Panc1 (cell line): Measurements from ENCODE around the gene C8A. TPM values are rescaled to one million over a fixed set of nuclear protein-coding genes. Genes with fewer than 3 reads are reported as not detected.

Experiments used
- ATAC-seq: fragments of 200-7000 bp; cut with Tn5 transposase; 2 replicates; pipeline ENCODE4 v1.9.1; 2020; ENCODE audit warnings: mild to moderate bottlenecking, moderate library complexity
- BruUV-seq: library from RNA; stranded (reverse); fragments of 400-500 nt; replicated peaks from 2 replicates; lab custom pipeline; 2021; lab: Mats Ljungman, UMichigan
- CTCF ChIA-PET: fragments of 300-600 bp; sonication (Branson Sonifier 250); formaldehyde crosslinking; loops from one replicate; lab custom pipeline; 2022; ENCODE audit warnings: antibody characterized with exemption; lab: Charles Lee
- POLR2A ChIA-PET: fragments of 300-600 bp; sonication (Branson Sonifier 250); formaldehyde crosslinking; loops from one replicate; lab custom pipeline; 2022; ENCODE audit warnings: antibody characterized with exemption; lab: Charles Lee
- DNase-seq: peaks from one replicate; pipeline ENCODE4 v3.0.0-alpha.2; 2010; ENCODE audit warnings: low read depth, low spot score
- H3K27ac ChIP-seq: 2 replicates; pipeline ENCODE4 v1.5.1; 2011; ENCODE audit warnings: mild to moderate bottlenecking, low read length, inconsistent platforms
- H3K27me3 ChIP-seq: fragments of 200-500 bp; sonication (Bioruptor generic); 2 replicates; pipeline ENCODE4 v1.6.0; 2014; ENCODE audit warnings: low read length, inconsistent platforms; ENCODE audit not compliant: control insufficient read depth, insufficient read depth
- H3K36me3 ChIP-seq: fragments of 200-500 bp; sonication (Bioruptor generic); 2 replicates; pipeline ENCODE4 v1.5.1; 2014; ENCODE audit warnings: inconsistent platforms, mild to moderate bottlenecking, low read length, moderate library complexity; ENCODE audit not compliant: control insufficient read depth, insufficient read depth
- H3K4me1 ChIP-seq: 2 replicates; pipeline ENCODE4 v1.5.1; 2011; ENCODE audit warnings: inconsistent platforms, mild to moderate bottlenecking, low read length, moderate library complexity; ENCODE audit not compliant: control insufficient read depth, insufficient read depth
- H3K4me3 ChIP-seq, 2 experiments: 2 replicates each; pipeline ENCODE4 v1.5.1; 2011 to 2012; ENCODE audit warnings: low read depth in 2 of 2, low read length in 2 of 2, mild to moderate bottlenecking in 2 of 2, inconsistent platforms in 1 of 2, moderate library complexity in 1 of 2
- H3K9me3 ChIP-seq: fragments of 200-500 bp; sonication (Bioruptor generic); 2 replicates; pipeline ENCODE4 v1.5.1; 2014; ENCODE audit warnings: low read depth, mild to moderate bottlenecking, inconsistent platforms, low read length, moderate library complexity; ENCODE audit not compliant: control insufficient read depth, insufficient read depth
- POLR2AphosphoS5 ChIP-seq: IDR thresholded peaks from 2 replicates; pipeline ENCODE4 v1.6.1; 2012; ENCODE audit warnings: mild to moderate bottlenecking, low read depth, low read length, moderate library complexity
- SIN3A ChIP-seq: IDR thresholded peaks from 2 replicates; pipeline ENCODE4 v1.6.1; 2012; ENCODE audit warnings: low read depth, mild to moderate bottlenecking, low read length, moderate library complexity, borderline replicate concordance; ENCODE audit not compliant: insufficient read depth
- TCF7L2 ChIP-seq: IDR thresholded peaks from 2 replicates; pipeline ENCODE4 v1.6.1; 2011; ENCODE audit warnings: mild to moderate bottlenecking, low read depth, low read length, inconsistent platforms
- in situ Hi-C: cut with HindIII; loops from 2 replicates; pipeline ENCODE4 v1.10.0; 2016; ENCODE audit warnings: low sequenced_read_pairs, low pct_unique_long_range_greater_than_20kb
- intact Hi-C: fragments of 100-400 bp; cut with micrococcal nuclease; formaldehyde crosslinking; loops from one replicate; pipeline ENCODE4 v1.10.0; 2022; ENCODE audit not compliant: unreplicated experiment
- total RNA-seq: library from RNA; stranded (reverse); gene quantifications from one replicate; pipeline ENCODE4 v1.2.1, GENCODE V29; 2021; ENCODE audit not compliant: unreplicated experiment
- TF ChIP-seq, protein P1 (sequence below): fragments of 450-650 bp; IDR thresholded peaks from 2 replicates; pipeline ENCODE4 v1.5.1; 2017; ENCODE audit warnings: mild to moderate bottlenecking
- TF ChIP-seq, protein P2 (sequence below), 2 experiments: IDR thresholded peaks; 2 replicates each; pipeline ENCODE4 v1.6.1; 2011 to 2012; ENCODE audit warnings: low read depth in 2 of 2, control low read depth in 1 of 2, low read length in 1 of 2, mild to moderate bottlenecking in 1 of 2, moderate library complexity in 1 of 2; ENCODE audit not compliant: insufficient read depth in 1 of 2

The C8A gene
- total RNA-seq, 1 experiment from 2014 or later = not detected

DNA sequence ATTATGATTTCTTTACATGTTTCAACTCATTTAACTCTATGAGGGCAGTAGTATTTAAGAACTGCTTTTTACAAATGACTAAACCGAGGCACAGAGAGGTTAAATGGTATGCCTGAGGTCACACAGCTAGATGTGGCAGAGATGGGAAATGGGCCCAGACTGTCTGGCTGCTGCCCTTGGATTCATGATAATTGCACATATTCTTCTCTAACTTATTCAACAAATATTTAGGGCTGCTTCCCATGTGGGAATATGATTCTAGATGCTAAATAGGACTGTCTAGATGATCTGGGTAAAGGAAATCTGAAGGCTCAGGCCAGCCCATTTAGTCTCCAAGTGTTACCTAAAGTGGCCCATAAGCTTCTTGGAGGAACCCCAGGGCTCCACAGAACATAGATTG is 26.2 kb downstream of the C8A start:
- TF ChIP-seq, protein P1, sequence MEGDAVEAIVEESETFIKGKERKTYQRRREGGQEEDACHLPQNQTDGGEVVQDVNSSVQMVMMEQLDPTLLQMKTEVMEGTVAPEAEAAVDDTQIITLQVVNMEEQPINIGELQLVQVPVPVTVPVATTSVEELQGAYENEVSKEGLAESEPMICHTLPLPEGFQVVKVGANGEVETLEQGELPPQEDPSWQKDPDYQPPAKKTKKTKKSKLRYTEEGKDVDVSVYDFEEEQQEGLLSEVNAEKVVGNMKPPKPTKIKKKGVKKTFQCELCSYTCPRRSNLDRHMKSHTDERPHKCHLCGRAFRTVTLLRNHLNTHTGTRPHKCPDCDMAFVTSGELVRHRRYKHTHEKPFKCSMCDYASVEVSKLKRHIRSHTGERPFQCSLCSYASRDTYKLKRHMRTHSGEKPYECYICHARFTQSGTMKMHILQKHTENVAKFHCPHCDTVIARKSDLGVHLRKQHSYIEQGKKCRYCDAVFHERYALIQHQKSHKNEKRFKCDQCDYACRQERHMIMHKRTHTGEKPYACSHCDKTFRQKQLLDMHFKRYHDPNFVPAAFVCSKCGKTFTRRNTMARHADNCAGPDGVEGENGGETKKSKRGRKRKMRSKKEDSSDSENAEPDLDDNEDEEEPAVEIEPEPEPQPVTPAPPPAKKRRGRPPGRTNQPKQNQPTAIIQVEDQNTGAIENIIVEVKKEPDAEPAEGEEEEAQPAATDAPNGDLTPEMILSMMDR = no peak
- TF ChIP-seq TCF7L2 = no peak
- CTCF ChIA-PET = no interaction called here
- in situ Hi-C loops (no loop called here), intact Hi-C loops (no loop called here)
- no peak for ATAC-seq
- Histone ChIP-seq H3K4me1 (no peaks in the 10 kb centered on the region), H3K36me3 (no peaks in the 10 kb centered on the region), H3K27me3 (0 out of 2 replicates have a peak, but pooled peaks cover 5% of the 10 kb centered on the region), H3K27ac (no peak overlapping the region), H3K9me3 (no peaks in the 10 kb centered on the region), H3K4me3 (no peak overlapping the region)
- no peak for DNase-seq
- POLR2A ChIA-PET = no interaction called here
- no TSS peak for BruUV-seq

DNA sequence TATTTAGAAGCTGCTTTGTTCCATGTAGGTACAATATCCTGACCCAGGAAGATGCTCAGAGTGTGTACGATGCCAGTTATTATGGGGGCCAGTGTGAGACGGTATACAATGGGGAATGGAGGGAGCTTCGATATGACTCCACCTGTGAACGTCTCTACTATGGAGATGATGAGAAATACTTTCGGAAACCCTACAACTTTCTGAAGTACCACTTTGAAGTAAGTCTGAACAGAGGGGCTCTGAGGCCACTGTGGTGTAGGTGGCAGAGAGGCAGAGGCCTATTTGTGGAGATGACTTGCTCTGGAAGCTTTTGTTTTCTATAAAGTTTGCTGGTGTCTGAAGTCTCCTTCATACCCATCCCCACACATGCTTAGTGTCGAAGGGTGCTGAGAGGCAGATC is 26.8 kb downstream of the C8A start:
- intact Hi-C loops (no loop called here), in situ Hi-C loops (no loop called here)
- no TSS peak for BruUV-seq
- no peak overlapping the region for H3K27ac ChIP-seq
- no peaks in the 10 kb centered on the region for H3K36me3 ChIP-seq
- DNase-seq (no peak), ATAC-seq (no peak)
- 0 out of 2 replicates have a peak, but pooled peaks cover 5% of the 10 kb centered on the region for H3K27me3 ChIP-seq
- ChIA-PET POLR2A (no interaction called here), CTCF (no interaction called here)
- no peak overlapping the region for H3K4me3 ChIP-seq
- H3K4me1 ChIP-seq = no peaks in the 10 kb centered on the region
- TF ChIP-seq POLR2AphosphoS5 (no peak), TCF7L2 (no peak), SIN3A (no peak)
- TF ChIP-seq, protein P2, sequence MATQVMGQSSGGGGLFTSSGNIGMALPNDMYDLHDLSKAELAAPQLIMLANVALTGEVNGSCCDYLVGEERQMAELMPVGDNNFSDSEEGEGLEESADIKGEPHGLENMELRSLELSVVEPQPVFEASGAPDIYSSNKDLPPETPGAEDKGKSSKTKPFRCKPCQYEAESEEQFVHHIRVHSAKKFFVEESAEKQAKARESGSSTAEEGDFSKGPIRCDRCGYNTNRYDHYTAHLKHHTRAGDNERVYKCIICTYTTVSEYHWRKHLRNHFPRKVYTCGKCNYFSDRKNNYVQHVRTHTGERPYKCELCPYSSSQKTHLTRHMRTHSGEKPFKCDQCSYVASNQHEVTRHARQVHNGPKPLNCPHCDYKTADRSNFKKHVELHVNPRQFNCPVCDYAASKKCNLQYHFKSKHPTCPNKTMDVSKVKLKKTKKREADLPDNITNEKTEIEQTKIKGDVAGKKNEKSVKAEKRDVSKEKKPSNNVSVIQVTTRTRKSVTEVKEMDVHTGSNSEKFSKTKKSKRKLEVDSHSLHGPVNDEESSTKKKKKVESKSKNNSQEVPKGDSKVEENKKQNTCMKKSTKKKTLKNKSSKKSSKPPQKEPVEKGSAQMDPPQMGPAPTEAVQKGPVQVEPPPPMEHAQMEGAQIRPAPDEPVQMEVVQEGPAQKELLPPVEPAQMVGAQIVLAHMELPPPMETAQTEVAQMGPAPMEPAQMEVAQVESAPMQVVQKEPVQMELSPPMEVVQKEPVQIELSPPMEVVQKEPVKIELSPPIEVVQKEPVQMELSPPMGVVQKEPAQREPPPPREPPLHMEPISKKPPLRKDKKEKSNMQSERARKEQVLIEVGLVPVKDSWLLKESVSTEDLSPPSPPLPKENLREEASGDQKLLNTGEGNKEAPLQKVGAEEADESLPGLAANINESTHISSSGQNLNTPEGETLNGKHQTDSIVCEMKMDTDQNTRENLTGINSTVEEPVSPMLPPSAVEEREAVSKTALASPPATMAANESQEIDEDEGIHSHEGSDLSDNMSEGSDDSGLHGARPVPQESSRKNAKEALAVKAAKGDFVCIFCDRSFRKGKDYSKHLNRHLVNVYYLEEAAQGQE (IDR thresholded peaks at IDR 0.05; ENCODE audit: insufficient read depth in 1 of 2, low read depth in 2 of 2, low read length in 1 of 2) = no peak
- TF ChIP-seq, protein P1 = no peak
- no peaks in the 10 kb centered on the region for H3K9me3 ChIP-seq
